H1 (cell line): ENCODE results near the gene PNMA3. TPM values are rescaled to one million over a fixed set of nuclear protein-coding genes. Genes with fewer than 3 reads are reported as not detected.

Source experiments
- CTCF ChIA-PET: fragments of 300-600 bp; sonication (Branson Sonifier 250); formaldehyde crosslinking; loops from one replicate; lab custom pipeline; 2021; ENCODE audit not compliant: partially characterized antibody; lab: Charles Lee
- POLR2A ChIA-PET: fragments of 300-600 bp; sonication (Branson Sonifier 250); formaldehyde crosslinking; loops from one replicate; lab custom pipeline; 2021; ENCODE audit warnings: inconsistent platforms; ENCODE audit not compliant: partially characterized antibody; lab: Charles Lee
- DNase-seq, 2 experiments: peaks; one replicate each; pipeline versions ENCODE4 v3.0.0 to v3.0.0-alpha.2; 2010 to 2022; ENCODE audit warnings: low spot score in 2 of 2, low read depth in 1 of 2, mixed read lengths in 1 of 2
- FAIRE-seq: peaks from 2 replicates; lab custom pipeline; 2011; peaks lifted over from hg19 to GRCh38; lab: Jason Lieb, UNC
- H2AFZ ChIP-seq: 2 replicates; pipeline ENCODE4 v1.8.1; 2012; ENCODE audit warnings: low read length, inconsistent platforms
- H2AK5ac ChIP-seq: 2 replicates; pipeline ENCODE4 v1.6.1; 2013; ENCODE audit warnings: low read depth, low read length
- H2BK120ac ChIP-seq: replicated peaks from 2 replicates; pipeline ENCODE3; 2013; ENCODE audit warnings: low read depth, low read length, inconsistent platforms
- H2BK12ac ChIP-seq: 2 replicates; pipeline ENCODE4 v1.6.1; 2013; ENCODE audit warnings: low read depth, low read length
- H2BK15ac ChIP-seq: 2 replicates; pipeline ENCODE4 v1.6.1; 2013; ENCODE audit warnings: low read length
- H2BK20ac ChIP-seq: 2 replicates; pipeline ENCODE4 v1.6.1; 2013; ENCODE audit warnings: low read length
- H2BK5ac ChIP-seq: 2 replicates; pipeline ENCODE4 v1.6.1; 2013; ENCODE audit warnings: low read depth, low read length
- H3K14ac ChIP-seq: 2 replicates; pipeline ENCODE4 v1.6.1; 2013; ENCODE audit warnings: inconsistent platforms; ENCODE audit not compliant: insufficient read length
- H3K18ac ChIP-seq: 2 replicates; pipeline ENCODE4 v1.6.1; 2013; ENCODE audit warnings: low read length; ENCODE audit errors: extremely low read depth
- H3K23ac ChIP-seq: 2 replicates; pipeline ENCODE4 v1.6.1; 2013; ENCODE audit warnings: inconsistent platforms; ENCODE audit not compliant: insufficient read length
- H3K23me2 ChIP-seq: 2 replicates; pipeline ENCODE4 v1.6.1; 2013; ENCODE audit warnings: low read depth, low read length
- H3K27ac ChIP-seq: 2 replicates; pipeline ENCODE4 v1.6.1; 2011; ENCODE audit warnings: low read depth, low read length, inconsistent platforms
- H3K27me3 ChIP-seq, 4 experiments: replicated peaks in 1 of 4; 1 replicate in 1 of 4; 2 replicates in 3 of 4; pipeline versions ENCODE4 v1.6.1 to v1.8.1; 2011 to 2013; ENCODE audit warnings: low read length in 3 of 4, mild to moderate bottlenecking in 3 of 4, inconsistent platforms in 2 of 4, mixed read lengths in 2 of 4, moderate library complexity in 1 of 4; ENCODE audit not compliant: control insufficient read depth in 3 of 4, insufficient read depth in 3 of 4; ENCODE audit errors: extremely low read depth in 1 of 4
- H3K36me3 ChIP-seq, 4 experiments: 2 replicates each; pipeline versions ENCODE4 v1.6.1 to v1.8.1; 2011 to 2013; ENCODE audit warnings: mild to moderate bottlenecking in 4 of 4, low read length in 3 of 4, moderate library complexity in 2 of 4, control low read depth in 1 of 4, inconsistent platforms in 1 of 4; ENCODE audit not compliant: insufficient read depth in 4 of 4, control insufficient read depth in 2 of 4
- H3K4ac ChIP-seq: replicated peaks from 2 replicates; pipeline ENCODE3; 2013; ENCODE audit warnings: low read length, low read depth, mixed read lengths, inconsistent platforms; ENCODE audit not compliant: insufficient read length
- H3K4me1 ChIP-seq, 4 experiments: replicated peaks in 1 of 4; 1 replicate in 1 of 4; 2 replicates in 3 of 4; pipeline versions ENCODE4 v1.6.1 to v1.8.1; 2011 to 2013; ENCODE audit warnings: low read length in 3 of 4, inconsistent platforms in 2 of 4, mixed read lengths in 1 of 4; ENCODE audit not compliant: insufficient read depth in 4 of 4, control insufficient read depth in 3 of 4
- H3K4me2 ChIP-seq, 2 experiments: 2 replicates each; pipeline versions ENCODE4 v1.6.1 to v1.8.1; 2011 to 2013; ENCODE audit warnings: low read depth in 2 of 2, low read length in 2 of 2, control low read depth in 1 of 2, inconsistent platforms in 1 of 2, mild to moderate bottlenecking in 1 of 2; ENCODE audit not compliant: insufficient read depth in 1 of 2
- H3K4me3 ChIP-seq, 4 experiments: fragments of 200-600, 300-600 bp in 1 of 4; sonication (generic), shearing (Covaris generic), sonication (Bioruptor Twin) in 1 of 4; 2 replicates each; pipeline versions ENCODE4 v1.5.1 to v1.8.1; 2011 to 2016; ENCODE audit warnings: low read length in 4 of 4, low read depth in 3 of 4, control low read depth in 2 of 4, inconsistent platforms in 2 of 4, mild to moderate bottlenecking in 2 of 4, mixed read lengths in 1 of 4, moderate library complexity in 1 of 4; ENCODE audit not compliant: insufficient read depth in 2 of 4; ENCODE audit errors: extremely low read depth in 1 of 4
- H3K56ac ChIP-seq: replicated peaks from 2 replicates; pipeline ENCODE3; 2013; ENCODE audit warnings: low read depth, mild to moderate bottlenecking, mixed read lengths, low read length, inconsistent platforms; ENCODE audit not compliant: insufficient read length
- H3K79me1 ChIP-seq: 2 replicates; pipeline ENCODE4 v1.6.1; 2013; ENCODE audit warnings: low read depth, low read length, control low read depth
- H3K79me2 ChIP-seq, 2 experiments: 2 replicates each; pipeline versions ENCODE4 v1.6.1 to v1.8.1; 2012 to 2013; ENCODE audit warnings: low read length in 2 of 2, mild to moderate bottlenecking in 2 of 2, inconsistent platforms in 1 of 2; ENCODE audit not compliant: insufficient read depth in 2 of 2, control insufficient read depth in 1 of 2
- H3K9ac ChIP-seq, 4 experiments: replicated peaks in 1 of 4; 1 replicate in 1 of 4; 2 replicates in 3 of 4; pipeline versions ENCODE4 v1.6.1 to v1.8.1; 2011 to 2013; ENCODE audit warnings: low read depth in 3 of 4, low read length in 3 of 4, control low read depth in 2 of 4, mild to moderate bottlenecking in 2 of 4, moderate library complexity in 2 of 4, inconsistent platforms in 1 of 4; ENCODE audit errors: extremely low read depth in 1 of 4
- H3K9me3 ChIP-seq, 2 experiments: 2 replicates each; pipeline versions ENCODE4 v1.6.1 to v1.8.1; 2012 to 2013; ENCODE audit warnings: mild to moderate bottlenecking in 2 of 2, moderate library complexity in 2 of 2, control low read depth in 1 of 2, inconsistent platforms in 1 of 2, low read depth in 1 of 2, low read length in 1 of 2, mixed read lengths in 1 of 2; ENCODE audit not compliant: insufficient read depth in 2 of 2
- H4K20me1 ChIP-seq, 2 experiments: replicated peaks in 1 of 2; 2 replicates each; pipeline versions ENCODE3 to v1.8.1; 2011 to 2013; ENCODE audit warnings: inconsistent platforms in 2 of 2, low read length in 2 of 2, mild to moderate bottlenecking in 1 of 2; ENCODE audit not compliant: insufficient read depth in 2 of 2, control insufficient read depth in 1 of 2
- H4K5ac ChIP-seq: 2 replicates; pipeline ENCODE4 v1.6.1; 2013; ENCODE audit warnings: low read length, low read depth, mixed read lengths, inconsistent platforms; ENCODE audit not compliant: insufficient read length
- H4K8ac ChIP-seq: 2 replicates; pipeline ENCODE4 v1.8.0; 2013; ENCODE audit warnings: mild to moderate bottlenecking, moderate library complexity, low read length, inconsistent platforms; ENCODE audit not compliant: insufficient read depth; ENCODE audit errors: extremely low read depth
- H4K91ac ChIP-seq: replicated peaks from 2 replicates; pipeline ENCODE3; 2013; ENCODE audit warnings: low read length, mixed read lengths, inconsistent platforms; ENCODE audit not compliant: insufficient read length
- ASH2L ChIP-seq: fragments of 200-600, 300-600 bp; sonication (generic); IDR thresholded peaks from one replicate; pipeline ENCODE4 v1.7.1; 2017; ENCODE audit warnings: low read length
- CEBPB ChIP-seq: IDR thresholded peaks from 2 replicates; pipeline ENCODE4 v1.6.1; 2012; ENCODE audit warnings: low read depth, low read length
- HDAC6 ChIP-seq: IDR thresholded peaks from one replicate; pipeline ENCODE4 v1.7.1; 2012; ENCODE audit warnings: low read depth, mild to moderate bottlenecking, inconsistent platforms, low read length, moderate library complexity
- TAF7 ChIP-seq: optimal IDR thresholded peaks from 2 replicates; pipeline ENCODE3; 2011; ENCODE audit warnings: low read depth, mild to moderate bottlenecking, inconsistent platforms, low read length, moderate library complexity, borderline replicate concordance
- WGBS, 2 experiments: shearing (Covaris generic) in 1 of 2; methylation state at CpG; one replicate each; pipeline versions ENCODE4 v1.1.6 to v1.1.7; 2013 to 2015; ENCODE audit warnings: low lambda C conversion rate in 2 of 2, mixed read lengths in 2 of 2, inconsistent platforms in 1 of 2, low coverage in 1 of 2, missing lambda C conversion rate in 1 of 2; ENCODE audit not compliant: insufficient replicate concordance in 2 of 2, insufficient coverage in 1 of 2, insufficient read length in 1 of 2; ENCODE audit errors: extremely low coverage in 1 of 2, missing lambda C conversion rate in 1 of 2; 5-methylcytosine and 5-hydroxymethylcytosine counted together
- polyA plus RNA-seq, 7 experiments: library from polyadenylated mRNA; depleted of rRNA in 3 of 7; stranded (reverse) in 5 of 7; unstranded in 2 of 7; fragments of >200 nt in 5 of 7; fragments of 200-250 nt in 2 of 7; gene quantifications; 1 replicate in 5 of 7; 2 replicates in 1 of 7; 4 replicates in 1 of 7; pipeline versions ENCODE4 v1.2.1 to v1.2.3, GENCODE V29; 2011 to 2013; ENCODE audit warnings: missing spikeins in 2 of 7, mixed read lengths in 2 of 7
- total RNA-seq: library from RNA; stranded (reverse); fragmentation: NEBNext Ultra II Directional; extraction: Animal tissue kit (Norgen Biotek cat#: 25700); gene quantifications from 2 replicates; pipeline ENCODE4 v1.2.1, GENCODE V29; 2021

PNMA3 gene
- total and polyA plus RNA-seq, 2 of the 8 experiments (the other 6 are each of a cell fraction or from before 2014, with no cell fraction given), result 3.3 to 6.9 TPM

GRCh38 chrX:153060095-153060445, 3.8 kb downstream of the PNMA3 start:
- Histone ChIP-seq H3K14ac (no peak overlapping the region), H3K4ac (no peak overlapping the region), H2BK120ac (no peak overlapping the region), H2AFZ (no peak overlapping the region), H2BK15ac (no peak overlapping the region), H3K27ac (no peak overlapping the region), H4K91ac (no peak overlapping the region), H3K18ac (no peak overlapping the region), H2BK5ac (no peak overlapping the region), H4K8ac (no peak overlapping the region), H3K9ac (no peak overlapping the region), H3K4me3 (no peak overlapping the region), H3K79me2 (no peaks in the 10 kb centered on the region), H3K4me1 (peaks cover 0 to 5% (median 2%) of the 10 kb centered on the region in 4 experiments; a peak in 4 of 7 replicates), H4K20me1 (peaks cover 0 to 1% of the 10 kb centered on the region in 2 experiments), H3K36me3 (no peaks in the 10 kb centered on the region), H3K4me2 (no peak overlapping the region), H2BK12ac (no peak overlapping the region), H2AK5ac (no peak overlapping the region), H2BK20ac (no peak overlapping the region), H3K23ac (no peak overlapping the region), H3K9me3 (no peaks in the 10 kb centered on the region), H3K23me2 (no peaks in the 10 kb centered on the region; the same call in 1 of the 2 replicates), H4K5ac (no peak overlapping the region), H3K79me1 (no peaks in the 10 kb centered on the region), H3K56ac (no peak overlapping the region), H3K27me3 (peaks cover 2 to 16% (median 11%) of the 10 kb centered on the region in 4 experiments; a peak in 6 of 7 replicates)
- WGBS, 2 experiments, result 86% methylated on average over 5 of the region's 8 CpGs; no CpG with 5 or more reads in 1 of the 2 experiments
- POLR2A ChIA-PET, result no interaction called here
- TF ChIP-seq ASH2L, result no peak
- TF ChIP-seq CEBPB, result no peak
- no peak for TF ChIP-seq HDAC6
- TF ChIP-seq TAF7, result no peak
- no peak for FAIRE-seq
- no peak for DNase-seq
- CTCF ChIA-PET, result no interaction called here
